ENCODE results near the gene USP17L12.
A peak's percentile ranks its signal among the peaks of the same experiment; 100 is the strongest.
"Not testable (repeated sequence)": the region's sequence is repeated elsewhere in the genome, so short reads cannot be mapped to it uniquely, and the experiment has no call there.

The USP17L12 gene

GRCh38 chr4:9219852-9220251, at the start of gene USP17L12:
TSS of gene USP17L12 (plus strand) at chr4:9220152. CDS start at chr4:9220152, 0 bp downstream.
- not testable (repeated sequence) for DNase-seq

DNA sequence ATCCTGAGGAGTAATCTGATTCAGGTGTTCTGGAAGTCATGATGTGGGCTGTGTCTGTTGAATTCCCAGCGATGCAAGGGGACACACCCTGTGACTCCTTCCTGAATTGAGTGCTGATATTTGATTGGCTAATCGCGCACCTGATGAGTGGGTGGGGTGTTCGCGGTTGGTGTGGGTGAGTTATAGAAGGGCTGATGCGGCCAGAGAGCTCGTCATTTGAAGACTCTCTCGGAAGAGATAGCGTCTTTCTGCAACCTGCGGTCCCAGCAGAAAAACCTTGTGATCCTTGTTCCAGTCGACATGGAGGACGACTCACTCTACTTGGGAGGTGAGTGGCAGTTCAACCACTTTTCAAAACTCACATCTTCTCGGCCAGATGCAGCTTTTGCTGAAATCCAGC, 9.6 kb upstream of the USP17L12 start, which contains the start of gene USP17L10:
USP17L10 (plus strand) TSS at position 301 of the 400 bp plus-strand sequence; CDS start at position 301, 0 bp downstream.
- not testable (repeated sequence) for DNase-seq

GRCh38 chr4:9214701-9215100, 5.3 kb upstream of the USP17L12 start:
- not testable (repeated sequence) for DNase-seq

GRCh38 chr4:9215105-9215504, 4.8 kb upstream of the USP17L12 start, which contains the start of gene USP17L11:
TSS of gene USP17L11 (plus strand) at chr4:9215405. CDS start at chr4:9215405, 0 bp downstream.
- not testable (repeated sequence) for DNase-seq

DNA sequence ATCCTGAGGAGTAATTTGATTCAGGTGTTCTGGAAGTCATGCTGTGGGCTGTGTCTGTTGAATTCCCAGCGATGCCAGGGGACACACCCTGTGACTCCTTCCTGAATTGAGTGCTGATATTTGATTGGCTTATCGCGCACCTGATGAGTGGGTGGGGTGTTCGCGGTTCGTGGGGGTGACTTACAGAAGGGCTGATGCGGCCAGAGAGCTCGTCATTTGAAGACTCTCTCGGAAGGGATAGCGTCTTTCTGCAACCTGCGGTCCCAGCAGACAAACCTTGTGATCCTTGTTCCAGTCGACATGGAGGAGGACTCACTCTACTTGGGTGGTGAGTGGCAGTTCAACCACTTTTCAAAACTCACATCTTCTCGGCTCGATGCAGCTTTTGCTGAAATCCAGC, 4.6 kb downstream of the USP17L12 start, which contains the start of gene USP17L13:
USP17L13 (plus strand) TSS at position 301 of the 400 bp plus-strand sequence; CDS start at position 301, 0 bp downstream.
- DNase-seq: not testable (repeated sequence)

GRCh38 chr4:9230249-9230648, 10.3 kb downstream of the USP17L12 start:
- DNase-seq: not testable (repeated sequence)

DNA sequence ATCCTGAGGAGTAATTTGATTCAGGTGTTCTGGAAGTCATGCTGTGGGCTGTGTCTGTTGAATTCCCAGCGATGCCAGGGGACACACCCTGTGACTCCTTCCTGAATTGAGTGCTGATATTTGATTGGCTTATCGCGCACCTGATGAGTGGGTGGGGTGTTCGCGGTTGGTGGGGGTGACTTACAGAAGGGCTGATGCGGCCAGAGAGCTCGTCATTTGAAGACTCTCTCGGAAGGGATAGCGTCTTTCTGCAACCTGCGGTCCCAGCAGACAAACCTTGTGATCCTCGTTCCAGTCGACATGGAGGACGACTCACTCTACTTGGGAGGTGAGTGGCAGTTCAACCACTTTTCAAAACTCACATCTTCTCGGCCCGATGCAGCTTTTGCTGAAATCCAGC, 14.1 kb downstream of the USP17L12 start, which contains the start of gene USP17L15:
USP17L15 (plus strand) TSS at position 301 of the 400 bp plus-strand sequence; CDS start at position 301, 0 bp downstream.
- not testable (repeated sequence) for DNase-seq

- peak; percentile 0 for DNase-seq
Measured at GRCh38 chr4:9238461-9238860, 18.5 kb downstream of the USP17L12 start.

DNA sequence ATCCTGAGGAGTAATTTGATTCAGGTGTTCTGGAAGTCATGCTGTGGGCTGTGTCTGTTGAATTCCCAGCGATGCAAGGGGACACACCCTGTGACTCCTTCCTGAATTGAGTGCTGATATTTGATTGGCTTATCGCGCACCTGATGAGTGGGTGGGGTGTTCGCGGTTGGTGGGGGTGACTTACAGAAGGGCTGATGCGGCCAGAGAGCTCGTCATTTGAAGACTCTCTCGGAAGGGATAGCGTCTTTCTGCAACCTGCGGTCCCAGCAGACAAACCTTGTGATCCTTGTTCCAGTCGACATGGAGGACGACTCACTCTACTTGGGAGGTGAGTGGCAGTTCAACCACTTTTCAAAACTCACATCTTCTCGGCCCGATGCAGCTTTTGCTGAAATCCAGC, 23.6 kb downstream of the USP17L12 start, which contains the start of gene USP17L17:
USP17L17 (plus strand) TSS at position 301 of the 400 bp plus-strand sequence; CDS start at position 301, 0 bp downstream.
- not testable (repeated sequence) for DNase-seq

GRCh38 chr4:9247953-9248680, 28.2 kb downstream of the USP17L12 start, which contains the start of gene USP17L18:
TSS of gene USP17L18 (plus strand) at chr4:9248630. CDS start at chr4:9248630, 0 bp downstream.
- not testable (repeated sequence) for DNase-seq

- DNase-seq: not testable (repeated sequence)
Measured at GRCh38 chr4:9253078-9253477, 33.1 kb downstream of the USP17L12 start, which contains the start of gene USP17L19. TSS of gene USP17L19 (plus strand) at chr4:9253378. CDS start at chr4:9253378, 0 bp downstream.

- DNase-seq: not testable (repeated sequence)
Measured at GRCh38 chr4:9257824-9258223, 37.9 kb downstream of the USP17L12 start, which contains the start of gene USP17L20. TSS of gene USP17L20 (plus strand) at chr4:9258124. CDS start at chr4:9258124, 0 bp downstream.

DNA sequence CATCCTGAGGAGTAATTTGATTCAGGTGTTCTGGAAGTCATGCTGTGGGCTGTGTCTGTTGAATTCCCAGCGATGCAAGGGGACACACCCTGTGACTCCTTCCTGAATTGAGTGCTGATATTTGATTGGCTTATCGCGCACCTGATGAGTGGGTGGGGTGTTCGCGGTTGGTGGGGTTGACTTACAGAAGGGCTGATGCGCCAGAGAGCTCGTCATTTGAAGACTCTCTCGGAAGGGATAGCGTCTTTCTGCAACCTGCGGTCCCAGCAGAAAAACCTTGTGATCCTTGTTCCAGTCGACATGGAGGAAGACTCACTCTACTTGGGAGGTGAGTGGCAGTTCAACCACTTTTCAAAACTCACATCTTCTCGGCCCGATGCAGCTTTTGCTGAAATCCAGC, 42.6 kb downstream of the USP17L12 start, which contains the start of gene USP17L21:
USP17L21 (plus strand) TSS at position 301 of the 400 bp plus-strand sequence; CDS start at position 301, 0 bp downstream.
- DNase-seq: not testable (repeated sequence)

DNA sequence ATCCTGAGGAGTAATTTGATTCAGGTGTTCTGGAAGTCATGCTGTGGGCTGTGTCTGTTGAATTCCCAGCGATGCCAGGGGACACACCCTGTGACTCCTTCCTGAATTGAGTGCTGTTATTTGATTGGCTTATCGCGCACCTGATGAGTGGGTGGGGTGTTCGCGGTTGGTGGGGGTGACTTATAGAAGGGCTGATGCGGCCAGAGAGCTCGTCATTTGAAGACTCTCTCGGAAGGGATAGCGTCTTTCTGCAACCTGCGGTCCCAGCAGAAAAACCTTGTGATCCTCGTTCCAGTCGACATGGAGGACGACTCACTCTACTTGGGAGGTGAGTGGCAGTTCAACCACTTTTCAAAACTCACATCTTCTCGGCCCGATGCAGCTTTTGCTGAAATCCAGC, 47.4 kb downstream of the USP17L12 start, which contains the start of gene USP17L22:
USP17L22 (plus strand) TSS at position 301 of the 400 bp plus-strand sequence; CDS start at position 301, 0 bp downstream.
- DNase-seq: not testable (repeated sequence)

Measured in CD4-positive, alpha-beta T cell treated with Interleukin-6 for 4 hours (primary cell).